Keratinocyte (primary cell): ENCODE measurements around the gene MED27. TPM values are rescaled to one million over a fixed set of nuclear protein-coding genes. Genes with fewer than 3 reads are reported as not detected.

ENCODE experiments used
- DNase-seq: peaks from one replicate; pipeline ENCODE4 v3.0.0-alpha.2; 2011; ENCODE audit warnings: low read depth, missing footprints, low spot score
- FAIRE-seq: peaks from 2 replicates; lab custom pipeline; 2011; peaks lifted over from hg19 to GRCh38; lab: Jason Lieb, UNC
- H2AFZ ChIP-seq: 2 replicates; pipeline ENCODE4 v1.6.0; 2012; ENCODE audit warnings: low read length, control low read depth, inconsistent platforms; ENCODE audit not compliant: control insufficient read depth
- H3K27ac ChIP-seq: 2 replicates; pipeline ENCODE4 v1.5.1; 2011; ENCODE audit warnings: low read length; ENCODE audit not compliant: control insufficient read depth, insufficient read depth
- H3K27me3 ChIP-seq: 3 replicates; pipeline ENCODE4 v1.6.0; 2011; ENCODE audit warnings: low read length; ENCODE audit not compliant: control insufficient read depth, insufficient read depth; ENCODE audit errors: extremely low read depth
- H3K36me3 ChIP-seq, 2 experiments: 2 replicates in 1 of 2; 3 replicates in 1 of 2; pipeline ENCODE4 v1.5.1; 2011; ENCODE audit warnings: low read length in 2 of 2, mild to moderate bottlenecking in 1 of 2; ENCODE audit not compliant: control insufficient read depth in 2 of 2, insufficient read depth in 2 of 2; ENCODE audit errors: extremely low read depth in 1 of 2
- H3K4me1 ChIP-seq: 3 replicates; pipeline ENCODE4 v1.5.1; 2011; ENCODE audit warnings: low read length; ENCODE audit not compliant: control insufficient read depth, insufficient read depth; ENCODE audit errors: extremely low read depth
- H3K4me2 ChIP-seq: 3 replicates; pipeline ENCODE4 v1.6.0; 2011; ENCODE audit warnings: low read depth, low read length; ENCODE audit not compliant: control insufficient read depth, insufficient read depth; ENCODE audit errors: extremely low read depth
- H3K4me3 ChIP-seq, 3 experiments: fragments of 200-600 bp in 1 of 3; sonication (generic) in 1 of 3; 2 replicates in 2 of 3; 3 replicates in 1 of 3; pipeline ENCODE4 v1.5.1; 2011 to 2016; ENCODE audit warnings: low read length in 3 of 3, mild to moderate bottlenecking in 3 of 3, control low read depth in 2 of 3, inconsistent platforms in 1 of 3, low read depth in 1 of 3, mixed read lengths in 1 of 3, mixed run types in 1 of 3, moderate library complexity in 1 of 3; ENCODE audit not compliant: control insufficient read depth in 2 of 3, insufficient read depth in 2 of 3; ENCODE audit errors: extremely low read depth in 1 of 3
- H3K79me2 ChIP-seq: 2 replicates; pipeline ENCODE4 v1.6.0; 2012; ENCODE audit warnings: low read length; ENCODE audit not compliant: control insufficient read depth, insufficient read depth
- H3K9ac ChIP-seq: 3 replicates; pipeline ENCODE4 v1.6.0; 2011; ENCODE audit warnings: low read length; ENCODE audit not compliant: control insufficient read depth, insufficient read depth; ENCODE audit errors: extremely low read depth
- H3K9me1 ChIP-seq: 3 replicates; pipeline ENCODE4 v1.6.0; 2011; ENCODE audit warnings: low read length; ENCODE audit not compliant: control insufficient read depth, insufficient read depth; ENCODE audit errors: extremely low read depth
- H3K9me3 ChIP-seq: 2 replicates; pipeline ENCODE4 v1.5.1; 2012; ENCODE audit warnings: low read depth, low read length; ENCODE audit not compliant: control insufficient read depth
- H4K20me1 ChIP-seq: 3 replicates; pipeline ENCODE4 v1.6.0; 2011; ENCODE audit warnings: low read length; ENCODE audit not compliant: control insufficient read depth, insufficient read depth; ENCODE audit errors: extremely low read depth
- CTCF ChIP-seq, 3 experiments: IDR thresholded peaks in 1 of 3; conservative IDR thresholded peaks in 1 of 3; optimal IDR thresholded peaks in 1 of 3; 2 replicates in 2 of 3; 3 replicates in 1 of 3; pipeline versions ENCODE3 to v1.5.1; 2011; ENCODE audit warnings: low read length in 3 of 3, mild to moderate bottlenecking in 3 of 3, moderate library complexity in 2 of 3, control low read depth in 1 of 3, inconsistent platforms in 1 of 3; ENCODE audit not compliant: insufficient read depth in 2 of 3; ENCODE audit errors: extremely low read depth in 1 of 3
- EZH2 ChIP-seq: IDR thresholded peaks from one replicate; pipeline ENCODE4 v1.6.1; 2012; ENCODE audit warnings: inconsistent platforms, mild to moderate bottlenecking, low read length, moderate library complexity
- dilution Hi-C: fragments of 300-500 bp; cut with MboI; formaldehyde crosslinking; loops from one replicate; pipeline ENCODE4 v1.7.0; 2020; ENCODE audit warnings: low sequenced_read_pairs; ENCODE audit not compliant: extremely low pct_ligation_motif_present
- polyA plus RNA-seq, 5 experiments: library from polyadenylated mRNA; depleted of rRNA in 3 of 5; stranded (reverse) in 3 of 5; stranded (forward) in 1 of 5; unstranded in 1 of 5; fragments of >200 nt; gene quantifications; 1 replicate in 1 of 5; 2 replicates in 3 of 5; 3 replicates in 1 of 5; pipeline versions ENCODE4 v1.2.1 to v1.2.3, GENCODE V29; 2011 to 2012; ENCODE audit warnings: missing spikeins in 2 of 5, low read depth in 1 of 5, low replicate concordance in 1 of 5

Gene MED27
- polyA plus RNA-seq, 1 donor (not counting 4 experiments of a cell fraction or from before 2014, with no cell fraction given), result 39.0 TPM

- no peak overlapping the region for H3K27ac ChIP-seq
- no peak for DNase-seq
Observed at GRCh38 chr9:132056717-132057560, 22.7 kb downstream of the MED27 start.

GRCh38 chr9:132055756-132056155 lies 23.9 kb downstream of the MED27 start:
- Histone ChIP-seq H3K79me2 (peaks cover 51% of the 10 kb centered on the region), H3K9ac (no peak overlapping the region), H3K4me3 (no peak overlapping the region), H3K36me3 (no peaks in the 10 kb centered on the region), H3K4me1 (peaks cover 7% of the 10 kb centered on the region), H3K27ac (no peak overlapping the region), H4K20me1 (peaks cover 5% of the 10 kb centered on the region), H2AFZ (no peak overlapping the region), H3K27me3 (no peaks in the 10 kb centered on the region), H3K4me2 (no peak overlapping the region), H3K9me1 (no peaks in the 10 kb centered on the region), H3K9me3 (no peaks in the 10 kb centered on the region)
- TF ChIP-seq EZH2 (no peak), CTCF (optimal IDR thresholded peaks at IDR 0.05 in 1 of 3, IDR thresholded peaks at IDR 0.05 in 1 of 3, conservative IDR thresholded peaks at IDR 0.05 in 1 of 3; ENCODE audit: extremely low read depth in 1 of 3, insufficient read depth in 2 of 3, low read length in 3 of 3) (no peak)
- FAIRE-seq, result no peak
- DNase-seq, result no peak
- dilution Hi-C loops, result no loop called here

More at GRCh38 chr9:132056717-132057560, 22.7 kb downstream of the MED27 start:
- no peak for TF ChIP-seq CTCF (optimal IDR thresholded peaks at IDR 0.05 in 1 of 3, IDR thresholded peaks at IDR 0.05 in 1 of 3, conservative IDR thresholded peaks at IDR 0.05 in 1 of 3; ENCODE audit: extremely low read depth in 1 of 3, insufficient read depth in 2 of 3, low read length in 3 of 3)
- TF ChIP-seq EZH2, result no peak
- Histone ChIP-seq H3K4me1 (peaks cover 7% of the 10 kb centered on the region), H3K79me2 (peaks cover 51% of the 10 kb centered on the region), H3K4me2 (no peak overlapping the region), H3K9me1 (no peaks in the 10 kb centered on the region), H2AFZ (no peak overlapping the region), H4K20me1 (peaks cover 5% of the 10 kb centered on the region), H3K4me3 (no peak overlapping the region), H3K27me3 (no peaks in the 10 kb centered on the region), H3K36me3 (peaks cover 0 to 2% of the 10 kb centered on the region in 2 experiments), H3K9ac (no peak overlapping the region), H3K9me3 (no peaks in the 10 kb centered on the region)
- dilution Hi-C loops, result no loop called here
- peak; percentile 55 for FAIRE-seq
